Measurements from ENCODE around the gene SLC17A1. TPM values are rescaled to one million over a fixed set of nuclear protein-coding genes. Genes with fewer than 3 reads are reported as not detected.

The SLC17A1 gene
- total RNA-seq, 1 experiment from 2014 or later, result not detected

DNA sequence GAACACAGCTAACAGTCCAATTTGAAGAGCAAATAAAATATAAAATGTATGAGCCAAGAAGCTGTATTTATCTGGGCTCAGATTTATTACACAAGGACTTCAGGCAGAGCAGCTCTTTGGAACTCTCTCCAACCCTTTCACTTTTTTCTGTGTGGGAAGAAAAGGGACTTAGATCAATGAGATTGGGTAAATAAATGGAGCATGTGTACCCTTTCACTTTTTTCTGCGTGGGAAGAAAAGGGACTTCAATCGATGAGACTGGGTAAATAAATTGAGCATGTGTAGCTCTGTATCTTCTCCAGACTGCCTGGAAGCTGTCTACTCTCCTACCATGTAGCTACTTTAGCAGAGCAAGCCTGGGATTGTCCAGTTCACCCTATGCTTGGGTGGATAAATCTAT, 31.5 kb upstream of the SLC17A1 start:
- TF ChIP-seq POLR2AphosphoS5 (IDR thresholded peaks at IDR 0.05; ENCODE audit: low read depth, low read length) (no peak), TCF7L2 (IDR thresholded peaks at IDR 0.05; ENCODE audit: low read depth, low read length) (no peak), SIN3A (IDR thresholded peaks at IDR 0.05; ENCODE audit: borderline replicate concordance, insufficient read depth, low read depth, low read length) (no peak)
- TF ChIP-seq, protein P1, sequence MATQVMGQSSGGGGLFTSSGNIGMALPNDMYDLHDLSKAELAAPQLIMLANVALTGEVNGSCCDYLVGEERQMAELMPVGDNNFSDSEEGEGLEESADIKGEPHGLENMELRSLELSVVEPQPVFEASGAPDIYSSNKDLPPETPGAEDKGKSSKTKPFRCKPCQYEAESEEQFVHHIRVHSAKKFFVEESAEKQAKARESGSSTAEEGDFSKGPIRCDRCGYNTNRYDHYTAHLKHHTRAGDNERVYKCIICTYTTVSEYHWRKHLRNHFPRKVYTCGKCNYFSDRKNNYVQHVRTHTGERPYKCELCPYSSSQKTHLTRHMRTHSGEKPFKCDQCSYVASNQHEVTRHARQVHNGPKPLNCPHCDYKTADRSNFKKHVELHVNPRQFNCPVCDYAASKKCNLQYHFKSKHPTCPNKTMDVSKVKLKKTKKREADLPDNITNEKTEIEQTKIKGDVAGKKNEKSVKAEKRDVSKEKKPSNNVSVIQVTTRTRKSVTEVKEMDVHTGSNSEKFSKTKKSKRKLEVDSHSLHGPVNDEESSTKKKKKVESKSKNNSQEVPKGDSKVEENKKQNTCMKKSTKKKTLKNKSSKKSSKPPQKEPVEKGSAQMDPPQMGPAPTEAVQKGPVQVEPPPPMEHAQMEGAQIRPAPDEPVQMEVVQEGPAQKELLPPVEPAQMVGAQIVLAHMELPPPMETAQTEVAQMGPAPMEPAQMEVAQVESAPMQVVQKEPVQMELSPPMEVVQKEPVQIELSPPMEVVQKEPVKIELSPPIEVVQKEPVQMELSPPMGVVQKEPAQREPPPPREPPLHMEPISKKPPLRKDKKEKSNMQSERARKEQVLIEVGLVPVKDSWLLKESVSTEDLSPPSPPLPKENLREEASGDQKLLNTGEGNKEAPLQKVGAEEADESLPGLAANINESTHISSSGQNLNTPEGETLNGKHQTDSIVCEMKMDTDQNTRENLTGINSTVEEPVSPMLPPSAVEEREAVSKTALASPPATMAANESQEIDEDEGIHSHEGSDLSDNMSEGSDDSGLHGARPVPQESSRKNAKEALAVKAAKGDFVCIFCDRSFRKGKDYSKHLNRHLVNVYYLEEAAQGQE (IDR thresholded peaks at IDR 0.05; ENCODE audit: insufficient read depth in 1 of 2, low read depth in 2 of 2, low read length in 1 of 2), result no peak
- TF ChIP-seq, protein P2, sequence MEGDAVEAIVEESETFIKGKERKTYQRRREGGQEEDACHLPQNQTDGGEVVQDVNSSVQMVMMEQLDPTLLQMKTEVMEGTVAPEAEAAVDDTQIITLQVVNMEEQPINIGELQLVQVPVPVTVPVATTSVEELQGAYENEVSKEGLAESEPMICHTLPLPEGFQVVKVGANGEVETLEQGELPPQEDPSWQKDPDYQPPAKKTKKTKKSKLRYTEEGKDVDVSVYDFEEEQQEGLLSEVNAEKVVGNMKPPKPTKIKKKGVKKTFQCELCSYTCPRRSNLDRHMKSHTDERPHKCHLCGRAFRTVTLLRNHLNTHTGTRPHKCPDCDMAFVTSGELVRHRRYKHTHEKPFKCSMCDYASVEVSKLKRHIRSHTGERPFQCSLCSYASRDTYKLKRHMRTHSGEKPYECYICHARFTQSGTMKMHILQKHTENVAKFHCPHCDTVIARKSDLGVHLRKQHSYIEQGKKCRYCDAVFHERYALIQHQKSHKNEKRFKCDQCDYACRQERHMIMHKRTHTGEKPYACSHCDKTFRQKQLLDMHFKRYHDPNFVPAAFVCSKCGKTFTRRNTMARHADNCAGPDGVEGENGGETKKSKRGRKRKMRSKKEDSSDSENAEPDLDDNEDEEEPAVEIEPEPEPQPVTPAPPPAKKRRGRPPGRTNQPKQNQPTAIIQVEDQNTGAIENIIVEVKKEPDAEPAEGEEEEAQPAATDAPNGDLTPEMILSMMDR (IDR thresholded peaks at IDR 0.05), result no peak
- ChIA-PET CTCF (no interaction called here), POLR2A (no interaction called here)
- in situ Hi-C loops (cut with HindIII; ENCODE audit: low pct_unique_long_range_greater_than_20kb, low sequenced_read_pairs), result no loop called here
- H3K36me3 ChIP-seq (ENCODE audit: control insufficient read depth, insufficient read depth, low read length), result no peaks in the 10 kb centered on the region
- intact Hi-C loops (cut with micrococcal nuclease; ENCODE audit: unreplicated experiment), result no loop called here
- no peak overlapping the region for H3K27ac ChIP-seq (ENCODE audit: low read length)
- no TSS peak for BruUV-seq (replicated peaks)
- no peaks in the 10 kb centered on the region for H3K9me3 ChIP-seq (ENCODE audit: control insufficient read depth, insufficient read depth, low read depth, low read length)
- H3K27me3 ChIP-seq (ENCODE audit: control insufficient read depth, insufficient read depth, low read length), result no peaks in the 10 kb centered on the region
- DNase-seq (ENCODE audit: low read depth, low spot score) (no peak), ATAC-seq (no peak)
- H3K4me3 ChIP-seq (ENCODE audit: low read depth in 2 of 2, low read length in 2 of 2), result no peak overlapping the region
- no peaks in the 10 kb centered on the region for H3K4me1 ChIP-seq (ENCODE audit: control insufficient read depth, insufficient read depth, low read length)

- ChIA-PET POLR2A (interaction anchor here (0.5 to 0.6 kb wide), 2 partner anchors 93 to 173 kb away, joined by 3 to 5 read pairs; no protein-coding TSS in a partner anchor), CTCF (no interaction called here)
- no peak for ATAC-seq
- no peaks in the 10 kb centered on the region for H3K36me3 ChIP-seq (ENCODE audit: control insufficient read depth, insufficient read depth, low read length)
- no peak for DNase-seq (ENCODE audit: low read depth, low spot score)
- TF ChIP-seq POLR2AphosphoS5 (IDR thresholded peaks at IDR 0.05; ENCODE audit: low read depth, low read length) (no peak), TCF7L2 (IDR thresholded peaks at IDR 0.05; ENCODE audit: low read depth, low read length) (no peak)
- TF ChIP-seq, protein P1 (IDR thresholded peaks at IDR 0.05; ENCODE audit: insufficient read depth in 1 of 2, low read depth in 2 of 2, low read length in 1 of 2), result no peak
- in situ Hi-C loops (cut with HindIII; ENCODE audit: low pct_unique_long_range_greater_than_20kb, low sequenced_read_pairs), result no loop called here
- no peaks in the 10 kb centered on the region for H3K4me1 ChIP-seq (ENCODE audit: control insufficient read depth, insufficient read depth, low read length)
- no peak overlapping the region for H3K27ac ChIP-seq (ENCODE audit: low read length)
- no peaks in the 10 kb centered on the region for H3K27me3 ChIP-seq (ENCODE audit: control insufficient read depth, insufficient read depth, low read length)
- H3K4me3 ChIP-seq (ENCODE audit: low read depth in 2 of 2, low read length in 2 of 2), result no peak overlapping the region
- no peaks in the 10 kb centered on the region for H3K9me3 ChIP-seq (ENCODE audit: control insufficient read depth, insufficient read depth, low read depth, low read length)
- intact Hi-C loops (cut with micrococcal nuclease; ENCODE audit: unreplicated experiment), result no loop called here
- no TSS peak for BruUV-seq (replicated peaks)
These were observed 30.3 kb upstream of the SLC17A1 start for GRCh38 chr6:25862199-25862598.

All from Panc1 (cell line).